ENCODE measurements around the gene GNLY.
A peak's percentile ranks its signal among the peaks of the same experiment; 100 is the strongest.

GNLY gene

GRCh38 chr2:85694052-85695025, at the start of gene GNLY:
Gene GNLY, plus strand, starts transcription at chr2:85694358. Its CDS starts 61 bp downstream, at chr2:85694419.
- H3K4me3 ChIP-seq (replicated peaks; ENCODE audit: low read depth, low read length) = no peak within 1 kb of the TSS
- no peak for DNase-seq (ENCODE audit: extremely low read depth, low read depth)
- TF ChIP-seq CTCF (IDR thresholded peaks at IDR 0.05; ENCODE audit: low read depth, low read length, missing control alignments) = no peak

GRCh38 chr2:85644909-85645308, 49.2 kb upstream of the GNLY start:
- DNase-seq (ENCODE audit: extremely low read depth, low read depth) = no peak
- no peak for TF ChIP-seq CTCF (IDR thresholded peaks at IDR 0.05; ENCODE audit: low read depth, low read length, missing control alignments)
- no peak overlapping the region for H3K4me3 ChIP-seq (replicated peaks; ENCODE audit: low read depth, low read length)

GRCh38 chr2:85646166-85646565, 48.0 kb upstream of the GNLY start:
- H3K4me3 ChIP-seq (replicated peaks; ENCODE audit: low read depth, low read length) = no peak overlapping the region
- DNase-seq (ENCODE audit: extremely low read depth, low read depth) = no peak
- TF ChIP-seq CTCF (IDR thresholded peaks at IDR 0.05; ENCODE audit: low read depth, low read length, missing control alignments) = no peak

GRCh38 chr2:85647823-85648526, 46.2 kb upstream of the GNLY start:
- no peak for TF ChIP-seq CTCF (IDR thresholded peaks at IDR 0.05; ENCODE audit: low read depth, low read length, missing control alignments)
- DNase-seq (ENCODE audit: extremely low read depth, low read depth) = no peak
- H3K4me3 ChIP-seq (replicated peaks; ENCODE audit: low read depth, low read length) = no peak overlapping the region

GRCh38 chr2:85648619-85649018, 45.5 kb upstream of the GNLY start:
- DNase-seq (ENCODE audit: extremely low read depth, low read depth) = no peak
- TF ChIP-seq CTCF (IDR thresholded peaks at IDR 0.05; ENCODE audit: low read depth, low read length, missing control alignments) = peak; percentile 65

GRCh38 chr2:85649201-85650190, 44.7 kb upstream of the GNLY start:
- no peak overlapping the region for H3K4me3 ChIP-seq (replicated peaks; ENCODE audit: low read depth, low read length)
- TF ChIP-seq CTCF (IDR thresholded peaks at IDR 0.05; ENCODE audit: low read depth, low read length, missing control alignments) = no peak
- DNase-seq (ENCODE audit: extremely low read depth, low read depth) = no peak

More at GRCh38 chr2:85648619-85649018, 45.5 kb upstream of the GNLY start:
- no peak overlapping the region for H3K4me3 ChIP-seq (replicated peaks; ENCODE audit: low read depth, low read length)

Data from HFF-Myc (cell line).